Omental fat pad (tissue), 4 donors: Measurements from ENCODE around the gene ZNF226. TPM values are rescaled to one million over a fixed set of nuclear protein-coding genes. Genes with fewer than 3 reads are reported as not detected.
"Not testable (repeated sequence)": the region's sequence is repeated elsewhere in the genome, so short reads cannot be mapped to it uniquely, and the experiment has no call there.

Source experiments
- ATAC-seq: fragments of 150-250 bp; one replicate; pipeline ENCODE4 v1.9.1; 2016; ENCODE audit warnings: mild to moderate bottlenecking, moderate library complexity; ENCODE audit not compliant: low FRiP score
- DNase-seq: peaks from one replicate; pipeline ENCODE4 v3.0.0-alpha.2; 2019; ENCODE audit warnings: low spot score
- total RNA-seq, 4 donors: library from RNA; depleted of rRNA; stranded (reverse); fragments of >200 nt; gene quantifications; one replicate each; pipeline ENCODE4 v1.1.0, GENCODE V29; 2016
- TF ChIP-seq, protein P1 (sequence below), 3 donors: fragments of 450-650 bp; IDR thresholded peaks; one replicate each; pipeline ENCODE4 v1.5.1; 2016 to 2017; ENCODE audit warnings: antibody characterized with exemption in 3 of 3, mild to moderate bottlenecking in 3 of 3, moderate library complexity in 2 of 3

Gene ZNF226
- total RNA-seq, 4 donors from 2014 or later = 9.5 to 18.6 (median 14.3) TPM

DNA sequence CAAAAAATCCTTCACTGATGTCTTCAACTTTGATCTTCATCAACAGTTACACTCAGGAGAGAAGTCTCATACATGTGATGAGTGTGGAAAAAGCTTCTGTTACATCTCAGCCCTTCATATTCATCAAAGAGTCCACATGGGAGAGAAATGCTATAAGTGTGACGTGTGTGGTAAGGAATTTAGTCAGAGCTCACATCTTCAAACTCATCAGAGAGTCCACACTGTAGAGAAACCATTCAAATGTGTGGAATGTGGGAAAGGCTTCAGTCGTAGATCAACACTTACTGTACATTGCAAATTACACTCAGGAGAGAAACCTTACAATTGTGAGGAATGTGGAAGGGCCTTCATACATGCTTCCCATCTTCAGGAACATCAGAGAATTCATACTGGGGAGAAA is 8.4 kb upstream of the ZNF226 start:
- no peak for ATAC-seq
- DNase-seq = no peak
- TF ChIP-seq, protein P1, sequence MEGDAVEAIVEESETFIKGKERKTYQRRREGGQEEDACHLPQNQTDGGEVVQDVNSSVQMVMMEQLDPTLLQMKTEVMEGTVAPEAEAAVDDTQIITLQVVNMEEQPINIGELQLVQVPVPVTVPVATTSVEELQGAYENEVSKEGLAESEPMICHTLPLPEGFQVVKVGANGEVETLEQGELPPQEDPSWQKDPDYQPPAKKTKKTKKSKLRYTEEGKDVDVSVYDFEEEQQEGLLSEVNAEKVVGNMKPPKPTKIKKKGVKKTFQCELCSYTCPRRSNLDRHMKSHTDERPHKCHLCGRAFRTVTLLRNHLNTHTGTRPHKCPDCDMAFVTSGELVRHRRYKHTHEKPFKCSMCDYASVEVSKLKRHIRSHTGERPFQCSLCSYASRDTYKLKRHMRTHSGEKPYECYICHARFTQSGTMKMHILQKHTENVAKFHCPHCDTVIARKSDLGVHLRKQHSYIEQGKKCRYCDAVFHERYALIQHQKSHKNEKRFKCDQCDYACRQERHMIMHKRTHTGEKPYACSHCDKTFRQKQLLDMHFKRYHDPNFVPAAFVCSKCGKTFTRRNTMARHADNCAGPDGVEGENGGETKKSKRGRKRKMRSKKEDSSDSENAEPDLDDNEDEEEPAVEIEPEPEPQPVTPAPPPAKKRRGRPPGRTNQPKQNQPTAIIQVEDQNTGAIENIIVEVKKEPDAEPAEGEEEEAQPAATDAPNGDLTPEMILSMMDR (IDR thresholded peaks at IDR 0.05) = no peak

DNA sequence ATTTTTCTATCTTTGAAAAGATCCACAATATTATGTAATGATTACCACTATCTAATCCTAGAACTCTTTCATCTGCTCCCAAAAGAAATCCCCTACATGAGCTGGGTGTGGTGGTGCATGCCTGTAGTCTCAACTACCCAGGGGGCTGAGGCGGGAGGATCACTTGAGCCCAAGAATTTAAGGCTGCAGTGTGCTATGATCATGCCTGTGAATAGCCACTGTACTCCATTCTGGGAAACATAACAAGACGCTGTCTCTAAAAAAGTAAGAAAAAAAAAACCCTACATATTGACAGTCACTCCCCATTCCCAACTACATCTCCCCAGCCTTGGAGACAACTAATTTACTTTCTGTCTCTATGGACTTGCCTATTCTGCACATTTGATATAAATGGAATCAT is 1.1 kb upstream of the ZNF226 start:
- TF ChIP-seq, protein P1 (IDR thresholded peaks at IDR 0.05) = no peak
- ATAC-seq (no peak), DNase-seq (no peak)

- DNase-seq (no peak), ATAC-seq (no peak)
- TF ChIP-seq, protein P1 (IDR thresholded peaks at IDR 0.05) = no peak
Observed at GRCh38 chr19:44164327-44164672, 600 bp upstream of the ZNF226 start.

DNA sequence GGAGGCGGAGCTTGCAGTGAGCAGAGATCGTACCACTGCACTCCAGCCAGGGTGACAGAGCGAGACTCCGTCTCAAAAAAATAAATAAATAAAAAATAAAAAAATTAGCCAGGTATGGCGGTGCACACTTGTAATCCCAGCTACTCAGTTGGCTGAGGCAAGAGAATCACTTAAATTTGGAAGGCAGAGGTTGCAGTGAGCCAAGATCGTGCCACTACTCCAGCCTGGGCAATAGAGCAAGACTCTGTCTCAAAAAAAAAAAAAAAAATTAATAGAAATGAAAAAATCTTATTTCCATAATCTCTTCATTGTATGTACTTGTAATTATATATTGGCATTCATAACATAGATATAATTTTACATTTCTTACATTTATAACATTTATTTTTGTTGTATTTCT is 5.8 kb downstream of the ZNF226 start:
- not testable (repeated sequence) for DNase-seq, ATAC-seq

GRCh38 chr19:44176590-44176989 is 11.7 kb downstream of the ZNF226 start:
- TF ChIP-seq, protein P1 (IDR thresholded peaks at IDR 0.05) = no peak
- DNase-seq (no peak), ATAC-seq (no peak)

- TF ChIP-seq, protein P1 (IDR thresholded peaks at IDR 0.05) = no peak
- DNase-seq (no peak), ATAC-seq (no peak)
Observed at GRCh38 chr19:44180968-44181367, 16.1 kb downstream of the ZNF226 start.

- DNase-seq (no peak), ATAC-seq (no peak)
- TF ChIP-seq, protein P1 (IDR thresholded peaks at IDR 0.05) = no peak
Observed at GRCh38 chr19:44182145-44182544, 17.2 kb downstream of the ZNF226 start.

- DNase-seq = no peak
- TF ChIP-seq, protein P1 (IDR thresholded peaks at IDR 0.05) = no peak
- ATAC-seq = no peak
Observed at GRCh38 chr19:44190020-44190419, 25.1 kb downstream of the ZNF226 start.
